Activated CD4-positive, CD25-positive, alpha-beta regulatory T cell treated with anti-CD3 and anti-CD28 coated beads, Interleukin-2, amount 50 U/mL, for 24 hours (primary cell): ENCODE measurements around the gene CTNNA2.

ENCODE experiments used
- ATAC-seq, 2 donors: fragments of 150-1000 bp; cut with Tn5 transposase; one replicate each; pipeline ENCODE4 v1.10.0; 2021; ENCODE audit warnings: mild to moderate bottlenecking in 1 of 2, moderate library complexity in 1 of 2

The CTNNA2 gene

GRCh38 chr2:79714283-79714682 is 201.4 kb downstream of the CTNNA2 start:
- ATAC-seq: no peak

DNA sequence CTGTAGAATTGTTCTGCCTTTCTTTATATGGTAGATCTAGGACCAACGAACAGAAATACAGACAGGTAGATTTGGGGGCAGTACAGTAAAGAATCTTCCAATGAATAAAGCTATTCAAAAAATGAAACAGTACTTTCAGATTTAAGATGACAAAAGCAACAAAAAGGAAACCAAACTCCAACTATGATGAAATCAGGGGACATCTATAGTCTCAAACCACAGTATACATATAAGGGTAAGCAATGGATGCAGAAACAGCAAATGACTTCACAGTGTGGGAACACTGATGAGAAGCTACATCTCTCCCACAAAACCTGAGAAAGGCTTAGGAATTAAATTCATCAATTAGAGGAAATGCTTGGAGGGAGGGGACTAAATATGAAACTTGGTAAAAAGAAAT is 202.5 kb downstream of the CTNNA2 start:
- no peak for ATAC-seq

DNA sequence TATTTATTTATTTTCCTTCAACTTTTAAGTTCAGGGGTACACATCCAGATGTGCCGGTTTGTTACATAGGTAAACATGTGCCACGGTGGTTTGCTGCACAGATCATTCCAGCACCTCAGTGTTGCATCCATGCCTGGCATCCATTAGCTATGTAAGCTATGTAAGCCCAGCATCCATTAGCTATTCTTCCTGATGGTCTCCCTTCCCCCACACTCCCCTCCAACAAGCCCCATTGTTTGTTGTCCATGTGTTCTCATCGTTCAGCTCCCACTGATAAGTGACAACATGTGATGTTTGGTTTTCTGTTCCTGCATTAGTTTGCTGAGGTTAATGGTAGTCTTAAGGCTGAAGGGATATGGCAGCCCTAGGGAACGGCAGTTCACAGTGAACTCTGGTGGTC is 203.4 kb downstream of the CTNNA2 start:
- no peak for ATAC-seq

GRCh38 chr2:79717364-79718007 is 204.6 kb downstream of the CTNNA2 start:
- ATAC-seq: no peak

DNA sequence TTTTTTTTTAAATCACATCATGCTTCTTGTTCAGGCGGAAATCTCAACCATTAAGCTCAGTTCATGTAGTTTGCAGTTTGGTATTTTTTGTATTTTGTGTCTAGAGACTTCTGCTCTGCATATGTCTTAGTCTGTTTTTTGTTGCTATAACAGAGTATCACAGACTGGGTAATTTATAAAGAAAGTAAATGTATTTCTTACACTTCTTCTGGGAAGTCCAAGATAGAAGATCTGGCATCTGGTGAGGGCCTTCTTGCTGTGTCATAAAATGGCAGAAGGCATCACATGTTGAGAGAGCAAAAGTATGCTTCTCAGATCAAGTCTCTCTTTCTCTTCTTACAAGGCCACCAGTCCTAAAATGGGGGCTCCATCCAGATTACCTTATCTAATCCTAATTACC is 208.2 kb downstream of the CTNNA2 start:
- ATAC-seq: no peak

- no peak for ATAC-seq
These were observed 209.1 kb downstream of the CTNNA2 start for GRCh38 chr2:79721966-79722365.

DNA sequence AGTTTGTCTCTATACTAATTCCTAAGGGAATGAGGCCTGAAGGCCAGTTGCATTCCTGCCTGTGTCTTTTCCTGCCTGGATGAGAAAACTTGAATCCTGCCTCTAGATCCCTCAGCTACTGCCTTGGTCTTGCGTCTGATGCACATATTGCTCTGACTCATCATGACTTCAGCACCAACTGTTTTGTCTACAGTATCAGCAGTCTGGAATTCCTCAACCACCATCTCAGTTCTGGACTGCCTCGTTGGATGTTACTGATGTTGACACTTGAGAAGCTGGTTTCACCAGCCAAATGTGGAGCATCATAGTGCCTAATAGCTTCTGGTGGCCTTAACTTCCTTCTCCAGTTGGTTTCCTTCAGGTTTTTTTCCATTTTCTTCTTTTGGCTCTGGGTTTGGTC is 211.0 kb downstream of the CTNNA2 start:
- no peak for ATAC-seq

GRCh38 chr2:79729532-79729931 is 216.7 kb downstream of the CTNNA2 start:
- no peak for ATAC-seq

DNA sequence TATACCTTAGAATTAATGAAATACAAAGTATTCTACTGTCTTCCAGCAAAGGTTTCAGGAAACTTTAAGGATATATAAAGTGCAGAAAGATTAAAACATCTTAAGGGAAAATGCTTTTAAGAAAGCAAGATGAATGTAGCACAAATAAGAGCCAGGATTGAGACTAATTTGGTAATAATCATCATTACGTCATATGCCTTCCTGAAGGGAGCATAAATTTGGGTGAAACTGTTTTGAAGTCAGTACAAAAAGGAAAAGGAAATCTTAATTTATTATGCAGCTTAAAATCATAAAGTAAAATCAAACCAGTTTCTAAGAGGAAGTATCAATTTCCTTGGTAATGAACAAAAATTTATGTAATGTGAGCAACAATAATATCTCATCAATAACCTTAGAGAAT is 221.7 kb downstream of the CTNNA2 start:
- no peak for ATAC-seq

DNA sequence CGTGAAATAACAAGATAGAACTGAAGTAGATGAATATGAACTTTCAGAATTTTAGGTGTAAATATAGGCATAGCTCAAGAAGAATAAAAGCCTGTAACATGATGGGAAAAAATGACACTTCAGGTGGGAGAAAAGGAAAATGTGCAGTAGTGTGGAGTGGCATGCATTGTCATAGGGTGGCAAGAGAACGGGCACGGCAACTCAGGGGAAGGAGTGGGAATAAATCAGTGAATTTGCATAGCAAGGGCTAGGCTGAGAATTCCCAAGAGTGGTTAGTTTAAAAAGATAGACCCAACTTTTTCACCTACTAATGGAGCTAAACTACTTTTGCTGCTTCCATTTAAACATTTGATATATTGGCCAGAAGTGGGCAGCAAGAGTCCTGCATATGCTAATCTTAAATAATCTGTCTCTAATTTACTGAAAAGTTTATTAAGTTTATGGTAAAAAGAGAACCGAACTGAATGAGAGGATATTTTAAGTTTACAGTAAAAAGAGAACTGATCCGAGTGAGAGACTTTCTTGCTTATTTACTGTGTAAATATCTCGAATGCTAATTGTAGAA is 228.1 kb downstream of the CTNNA2 start:
- no peak for ATAC-seq

- no peak for ATAC-seq
These were observed 237.5 kb downstream of the CTNNA2 start for GRCh38 chr2:79750321-79750720.

GRCh38 chr2:79757526-79757925 is 244.7 kb downstream of the CTNNA2 start:
- ATAC-seq: no peak

DNA sequence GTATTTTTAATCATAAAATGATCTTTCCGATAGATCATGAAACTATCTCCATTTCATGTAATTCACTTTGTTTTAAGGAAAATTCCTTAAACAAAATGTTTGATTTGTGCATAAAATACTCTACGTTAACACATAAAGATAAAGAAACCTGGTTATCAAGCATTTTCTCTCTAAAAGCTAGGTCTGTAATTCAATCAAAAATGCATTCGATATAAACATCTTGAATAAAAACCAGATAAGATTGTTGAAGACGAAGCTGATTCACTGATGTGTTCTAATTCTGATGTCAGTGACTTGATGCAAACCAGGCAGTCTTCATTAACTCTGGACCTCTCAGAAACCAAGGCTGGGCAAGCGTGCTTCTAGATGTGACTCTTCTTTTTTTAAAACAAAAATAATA is 245.2 kb downstream of the CTNNA2 start:
- no peak for ATAC-seq

- no peak for ATAC-seq
These were observed 246.0 kb downstream of the CTNNA2 start for GRCh38 chr2:79758749-79759282.

DNA sequence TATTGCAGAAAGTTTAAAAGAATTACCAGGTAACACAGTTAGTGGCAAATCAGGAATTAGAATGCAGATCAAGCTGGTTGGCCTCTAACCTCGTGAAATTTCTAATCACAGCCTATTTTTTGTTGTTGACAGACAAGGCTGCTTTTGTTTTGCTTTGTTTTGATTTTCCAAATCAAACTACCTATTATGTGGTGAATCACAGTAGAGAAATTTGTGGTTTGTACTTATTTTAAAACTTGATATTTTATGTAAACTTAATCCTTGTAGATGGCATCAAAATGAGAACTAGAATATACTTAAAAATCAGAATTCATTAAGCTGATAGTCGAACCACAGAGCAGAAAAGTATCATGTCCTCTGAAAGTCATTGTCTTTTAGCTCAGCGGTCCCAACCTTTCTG is 258.1 kb downstream of the CTNNA2 start:
- no peak for ATAC-seq

DNA sequence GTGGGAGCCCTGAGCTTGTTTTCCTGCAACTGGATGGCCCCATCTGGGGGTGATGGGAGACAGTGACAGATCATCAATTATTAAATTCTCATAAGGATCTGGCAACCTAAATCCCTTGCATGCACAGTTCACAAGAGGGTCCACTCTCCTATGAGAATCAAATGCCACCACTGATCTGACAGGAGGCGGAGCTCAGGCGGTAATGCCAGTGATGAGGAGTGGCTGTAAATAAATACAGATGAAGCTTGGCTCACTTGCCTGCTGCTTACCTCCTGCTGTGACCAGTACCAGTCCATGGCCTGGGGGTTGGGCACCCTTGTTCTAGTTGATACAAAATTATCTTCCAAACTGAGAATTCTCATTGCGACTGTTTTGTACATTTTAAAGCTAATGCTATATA is 258.6 kb downstream of the CTNNA2 start:
- ATAC-seq: no peak

- ATAC-seq: no peak
These were observed 261.2 kb downstream of the CTNNA2 start for GRCh38 chr2:79774016-79774415.

- no peak for ATAC-seq
These were observed 263.6 kb downstream of the CTNNA2 start for GRCh38 chr2:79776461-79776860.

DNA sequence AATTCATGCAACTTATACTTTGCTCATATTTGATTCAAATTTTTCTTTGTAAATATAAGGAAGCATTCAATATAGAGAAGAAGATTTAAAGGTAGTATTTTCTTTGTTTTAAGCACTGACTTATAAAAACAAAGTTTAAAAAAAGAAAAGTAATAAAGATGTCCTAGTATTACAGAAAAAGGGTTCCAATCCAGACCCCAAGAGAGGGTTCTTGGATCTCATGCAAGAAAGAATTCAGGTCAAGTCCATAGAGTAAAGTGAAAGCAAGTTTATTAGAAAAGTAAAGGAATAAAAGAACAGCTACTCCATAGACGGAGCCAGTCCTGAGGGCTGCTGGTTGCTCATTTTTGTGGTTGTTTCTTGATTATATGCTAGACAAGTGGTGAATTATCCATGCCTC is 267.9 kb downstream of the CTNNA2 start:
- no peak for ATAC-seq

- ATAC-seq: no peak
These were observed 270.0 kb downstream of the CTNNA2 start for GRCh38 chr2:79782576-79783452.

GRCh38 chr2:79788952-79789651 is 276.3 kb downstream of the CTNNA2 start:
- no peak for ATAC-seq

DNA sequence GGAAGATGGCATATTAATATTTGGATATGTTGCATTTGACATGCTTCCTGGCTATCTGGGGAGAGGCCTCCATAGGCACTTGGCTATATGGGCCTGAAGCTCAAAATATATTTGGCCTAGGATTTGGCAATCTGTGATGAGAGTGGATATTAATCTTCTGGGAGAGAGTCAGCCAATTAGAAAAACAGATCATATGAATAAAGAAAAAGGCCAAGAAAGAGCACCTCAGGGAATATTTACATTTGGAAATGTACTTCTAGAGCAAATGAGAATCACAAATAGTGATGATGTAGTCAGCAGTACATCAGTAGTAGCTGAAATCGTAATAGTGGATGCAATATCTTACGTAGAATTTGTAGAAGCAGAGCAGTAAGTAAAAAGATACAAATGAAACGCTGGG is 277.0 kb downstream of the CTNNA2 start:
- ATAC-seq: no peak

GRCh38 chr2:79792090-79792489 is 279.2 kb downstream of the CTNNA2 start:
- ATAC-seq: no peak
